ENCODE data around the gene THNSL1. TPM values are rescaled to one million over a fixed set of nuclear protein-coding genes. Genes with fewer than 3 reads are reported as not detected.
A peak's percentile ranks its signal among the peaks of the same experiment; 100 is the strongest.

Gene THNSL1
- polyA plus RNA-seq, 2 of the 4 experiments (the other 2 are of a cell fraction), result 4.8 to 6.1 TPM

DNA sequence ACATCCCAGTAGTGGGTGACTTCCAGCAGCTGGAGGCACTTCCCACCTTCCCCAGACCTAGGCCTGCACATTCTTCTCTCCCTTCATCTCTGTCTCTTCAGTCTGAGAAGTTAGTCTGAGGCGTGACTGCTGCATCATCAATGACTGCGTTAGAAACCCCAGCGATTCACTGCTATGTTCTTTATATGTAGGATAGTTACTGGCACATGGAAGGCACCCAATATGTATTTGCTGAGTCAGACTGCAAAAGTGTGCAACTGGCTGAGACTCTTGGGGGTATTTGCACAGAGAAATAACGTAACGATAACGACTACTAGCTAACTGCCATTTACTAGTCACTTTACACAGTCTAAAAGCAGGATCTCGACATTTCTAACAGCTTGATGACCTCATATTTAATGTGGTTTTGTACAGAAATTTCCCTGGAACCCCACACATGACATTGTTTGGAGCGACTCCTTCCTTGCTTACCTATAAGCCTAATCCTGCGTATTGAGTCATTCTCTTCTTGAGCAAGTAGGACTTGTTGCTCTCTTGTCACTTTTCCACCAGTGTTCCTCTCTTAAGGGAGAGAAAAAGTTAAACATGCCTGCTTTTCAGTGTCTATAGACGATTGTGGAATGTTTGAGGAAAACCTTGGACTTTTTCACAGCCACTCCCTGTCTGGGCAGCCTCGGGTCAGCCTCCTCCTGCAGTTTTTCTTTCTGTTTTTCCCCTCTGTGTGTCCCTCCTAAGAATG is 45.5 kb downstream of the THNSL1 start (continued):
- TF ChIP-seq JUNB (IDR thresholded peaks at IDR 0.05), result peak; percentile 7; the same call in 1 of the 2 replicates
- no peak for TF ChIP-seq ZFP36 (IDR thresholded peaks at IDR 0.05; ENCODE audit: borderline replicate concordance, partially characterized antibody)
- no peak for TF ChIP-seq HEYL (CRISPR knock-in tag; IDR thresholded peaks at IDR 0.05)

DNA sequence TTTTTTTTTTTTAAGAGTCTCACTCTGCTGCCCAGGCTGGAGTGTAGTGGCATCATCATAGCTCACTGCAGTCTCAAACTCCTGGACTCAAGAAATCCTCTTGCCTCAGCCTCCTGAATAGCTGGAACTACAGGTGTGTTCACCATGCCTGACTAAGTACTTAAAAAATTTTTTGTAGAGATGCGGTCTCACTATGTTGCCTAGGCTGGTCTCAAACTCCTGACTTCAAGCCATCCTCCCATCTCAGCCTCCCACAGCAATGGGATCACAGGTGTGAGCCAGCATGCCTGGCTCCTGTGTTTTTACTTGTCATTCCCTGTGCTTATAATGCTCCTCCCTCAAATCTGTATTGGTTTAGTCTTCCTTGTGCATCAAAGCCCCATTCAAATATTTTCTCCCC is 46.7 kb downstream of the THNSL1 start:
- H3K4me1 ChIP-seq, result peaks cover 50% of the 10 kb centered on the region
- no peak for DNase-seq (ENCODE audit: low read depth in 1 of 2, low spot score in 1 of 2)
- no peak for ATAC-seq
- ChIA-PET CTCF (interaction anchor here (4.4 kb wide), 1 partner anchor 18 kb away, joined by 23 read pairs; no protein-coding TSS in a partner anchor), POLR2A (no interaction called here)
- H3K9me3 ChIP-seq, result no peaks in the 10 kb centered on the region
- no peak for TF ChIP-seq CEBPB (IDR thresholded peaks at IDR 0.05)
- TF ChIP-seq POLR2A (IDR thresholded peaks at IDR 0.05; ENCODE audit: low read length), result no peak
- no peak for TF ChIP-seq SREBF2 (IDR thresholded peaks at IDR 0.05)
- TF ChIP-seq MAZ (IDR thresholded peaks at IDR 0.05; ENCODE audit: borderline replicate concordance, low read depth, low read length), result no peak
- TF ChIP-seq HOXA7 (CRISPR knock-in tag; IDR thresholded peaks at IDR 0.05), result no peak
- peak overlapping the region; percentile 90 to 95 for H3K27ac ChIP-seq
- WGBS (ENCODE audit: missing lambda C conversion rate), result 95% methylated on average over 1 of the region's 1 CpG
- FAIRE-seq, result no peak
- H3K4me2 ChIP-seq, result peak overlapping the region; percentile 85; the same call in 2 of the 3 replicates
- H3K4me3 ChIP-seq, result no peak overlapping the region

DNA sequence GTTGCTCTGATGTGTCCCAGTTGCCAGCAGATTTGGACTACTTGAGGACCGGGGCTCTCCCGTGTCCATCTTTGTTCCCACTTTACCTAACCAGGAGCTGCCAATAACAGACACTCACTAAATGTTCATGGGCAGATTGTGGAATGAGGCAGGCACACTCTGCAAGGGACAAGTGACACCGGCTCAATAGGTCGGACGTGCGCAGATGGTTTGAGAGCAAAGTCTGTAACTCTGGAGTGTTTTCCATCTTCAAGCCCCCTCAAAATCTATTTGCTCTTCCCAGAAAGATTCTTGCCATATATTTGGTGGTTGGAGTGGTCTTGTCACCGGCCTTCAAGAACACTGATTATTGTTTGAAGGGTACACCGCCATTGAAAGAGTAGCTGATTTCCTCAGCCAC is 47.2 kb downstream of the THNSL1 start:
- FAIRE-seq (no peak), ATAC-seq (no peak), DNase-seq (ENCODE audit: low read depth in 1 of 2, low spot score in 1 of 2) (no peak)
- Histone ChIP-seq H3K9me3 (no peaks in the 10 kb centered on the region), H3K27ac (peak overlapping the region; percentile 90 to 95; a peak in 3 of 6 replicates), H3K4me3 (no peak overlapping the region), H3K4me2 (no peak overlapping the region), H3K4me1 (peaks cover 46% of the 10 kb centered on the region)
- WGBS (ENCODE audit: missing lambda C conversion rate), result over 99% methylated on average over 8 of the region's 8 CpGs
- TF ChIP-seq RFX5 (IDR thresholded peaks at IDR 0.05), result no peak
- TF ChIP-seq, protein P1, sequence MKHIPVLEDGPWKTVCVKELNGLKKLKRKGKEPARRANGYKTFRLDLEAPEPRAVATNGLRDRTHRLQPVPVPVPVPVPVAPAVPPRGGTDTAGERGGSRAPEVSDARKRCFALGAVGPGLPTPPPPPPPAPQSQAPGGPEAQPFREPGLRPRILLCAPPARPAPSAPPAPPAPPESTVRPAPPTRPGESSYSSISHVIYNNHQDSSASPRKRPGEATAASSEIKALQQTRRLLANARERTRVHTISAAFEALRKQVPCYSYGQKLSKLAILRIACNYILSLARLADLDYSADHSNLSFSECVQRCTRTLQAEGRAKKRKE (CRISPR knock-in tag; IDR thresholded peaks at IDR 0.05; ENCODE audit: low read depth), result no peak
- TF ChIP-seq, protein P2, sequence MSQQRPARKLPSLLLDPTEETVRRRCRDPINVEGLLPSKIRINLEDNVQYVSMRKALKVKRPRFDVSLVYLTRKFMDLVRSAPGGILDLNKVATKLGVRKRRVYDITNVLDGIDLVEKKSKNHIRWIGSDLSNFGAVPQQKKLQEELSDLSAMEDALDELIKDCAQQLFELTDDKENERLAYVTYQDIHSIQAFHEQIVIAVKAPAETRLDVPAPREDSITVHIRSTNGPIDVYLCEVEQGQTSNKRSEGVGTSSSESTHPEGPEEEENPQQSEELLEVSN (IDR thresholded peaks at IDR 0.05; ENCODE audit: borderline replicate concordance, low read depth), result no peak
- no peak for TF ChIP-seq FOSB (CRISPR knock-in tag; IDR thresholded peaks at IDR 0.05)
- TF ChIP-seq RARB (CRISPR knock-in tag; IDR thresholded peaks at IDR 0.05), result no peak
- TF ChIP-seq FOXS1 (CRISPR knock-in tag; IDR thresholded peaks at IDR 0.05), result no peak
- TF ChIP-seq EHMT2 (IDR thresholded peaks at IDR 0.05; ENCODE audit: low read depth), result no peak
- TF ChIP-seq GATA3 (IDR thresholded peaks at IDR 0.05; ENCODE audit: borderline replicate concordance), result no peak
- TF ChIP-seq MAZ (IDR thresholded peaks at IDR 0.05; ENCODE audit: borderline replicate concordance, low read depth, low read length), result no peak
- TF ChIP-seq, protein P3, sequence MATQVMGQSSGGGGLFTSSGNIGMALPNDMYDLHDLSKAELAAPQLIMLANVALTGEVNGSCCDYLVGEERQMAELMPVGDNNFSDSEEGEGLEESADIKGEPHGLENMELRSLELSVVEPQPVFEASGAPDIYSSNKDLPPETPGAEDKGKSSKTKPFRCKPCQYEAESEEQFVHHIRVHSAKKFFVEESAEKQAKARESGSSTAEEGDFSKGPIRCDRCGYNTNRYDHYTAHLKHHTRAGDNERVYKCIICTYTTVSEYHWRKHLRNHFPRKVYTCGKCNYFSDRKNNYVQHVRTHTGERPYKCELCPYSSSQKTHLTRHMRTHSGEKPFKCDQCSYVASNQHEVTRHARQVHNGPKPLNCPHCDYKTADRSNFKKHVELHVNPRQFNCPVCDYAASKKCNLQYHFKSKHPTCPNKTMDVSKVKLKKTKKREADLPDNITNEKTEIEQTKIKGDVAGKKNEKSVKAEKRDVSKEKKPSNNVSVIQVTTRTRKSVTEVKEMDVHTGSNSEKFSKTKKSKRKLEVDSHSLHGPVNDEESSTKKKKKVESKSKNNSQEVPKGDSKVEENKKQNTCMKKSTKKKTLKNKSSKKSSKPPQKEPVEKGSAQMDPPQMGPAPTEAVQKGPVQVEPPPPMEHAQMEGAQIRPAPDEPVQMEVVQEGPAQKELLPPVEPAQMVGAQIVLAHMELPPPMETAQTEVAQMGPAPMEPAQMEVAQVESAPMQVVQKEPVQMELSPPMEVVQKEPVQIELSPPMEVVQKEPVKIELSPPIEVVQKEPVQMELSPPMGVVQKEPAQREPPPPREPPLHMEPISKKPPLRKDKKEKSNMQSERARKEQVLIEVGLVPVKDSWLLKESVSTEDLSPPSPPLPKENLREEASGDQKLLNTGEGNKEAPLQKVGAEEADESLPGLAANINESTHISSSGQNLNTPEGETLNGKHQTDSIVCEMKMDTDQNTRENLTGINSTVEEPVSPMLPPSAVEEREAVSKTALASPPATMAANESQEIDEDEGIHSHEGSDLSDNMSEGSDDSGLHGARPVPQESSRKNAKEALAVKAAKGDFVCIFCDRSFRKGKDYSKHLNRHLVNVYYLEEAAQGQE (IDR thresholded peaks at IDR 0.05), result no peak
- TF ChIP-seq, protein P4, sequence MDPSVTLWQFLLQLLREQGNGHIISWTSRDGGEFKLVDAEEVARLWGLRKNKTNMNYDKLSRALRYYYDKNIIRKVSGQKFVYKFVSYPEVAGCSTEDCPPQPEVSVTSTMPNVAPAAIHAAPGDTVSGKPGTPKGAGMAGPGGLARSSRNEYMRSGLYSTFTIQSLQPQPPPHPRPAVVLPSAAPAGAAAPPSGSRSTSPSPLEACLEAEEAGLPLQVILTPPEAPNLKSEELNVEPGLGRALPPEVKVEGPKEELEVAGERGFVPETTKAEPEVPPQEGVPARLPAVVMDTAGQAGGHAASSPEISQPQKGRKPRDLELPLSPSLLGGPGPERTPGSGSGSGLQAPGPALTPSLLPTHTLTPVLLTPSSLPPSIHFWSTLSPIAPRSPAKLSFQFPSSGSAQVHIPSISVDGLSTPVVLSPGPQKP (IDR thresholded peaks at IDR 0.05; ENCODE audit: low read depth, low read length), result no peak
- CTCF ChIA-PET, result interaction anchor here (4.4 kb wide), 1 partner anchor 17 kb away, joined by 23 read pairs; no protein-coding TSS in a partner anchor
- POLR2A ChIA-PET, result no interaction called here
